Nephron (organoid): Measurements from ENCODE around the gene ARSJ.

Experiments
- H3K27ac Mint-ChIP-seq, 3 experiments: 2 replicates each; pipeline ENCODE4 v1.8.0; 2020; ENCODE audit warnings: mixed read lengths in 3 of 3, mild to moderate bottlenecking in 2 of 3, moderate library complexity in 1 of 3
- H3K27me3 Mint-ChIP-seq: 2 replicates; pipeline ENCODE4 v1.8.0; 2021; ENCODE audit warnings: low read depth, mild to moderate bottlenecking, moderate library complexity, mixed read lengths
- H3K36me3 Mint-ChIP-seq: 2 replicates; pipeline ENCODE4 v1.8.0; 2020; ENCODE audit warnings: low read depth, mixed read lengths
- H3K4me1 Mint-ChIP-seq: 2 replicates; pipeline ENCODE4 v1.8.0; 2020; ENCODE audit warnings: mixed read lengths
- H3K4me3 Mint-ChIP-seq, 3 experiments: 2 replicates each; pipeline ENCODE4 v1.8.0; 2020; ENCODE audit warnings: mild to moderate bottlenecking in 3 of 3, mixed read lengths in 3 of 3, moderate library complexity in 2 of 3
- H3K9me3 Mint-ChIP-seq: 2 replicates; pipeline ENCODE4 v1.8.0; 2020; ENCODE audit warnings: mixed read lengths
- CTCF ChIP-seq, 3 experiments: fragments of 200-600 bp; sonication (generic); IDR thresholded peaks; one replicate each; pipeline ENCODE4 v1.5.0; 2021; ENCODE audit warnings: antibody characterized with exemption in 3 of 3; ENCODE audit not compliant: unreplicated experiment in 3 of 3

Gene ARSJ

GRCh38 chr4:113881256-113881655, 98.2 kb downstream of the ARSJ start:
- no peaks in the 10 kb centered on the region for H3K27me3 Mint-ChIP-seq
- H3K9me3 Mint-ChIP-seq = no peaks in the 10 kb centered on the region
- peaks cover 3% of the 10 kb centered on the region for H3K36me3 Mint-ChIP-seq
- H3K4me3 Mint-ChIP-seq = no peak overlapping the region
- H3K4me1 Mint-ChIP-seq = peaks cover 8% of the 10 kb centered on the region
- no peak overlapping the region for H3K27ac Mint-ChIP-seq
- no peak for TF ChIP-seq CTCF (IDR thresholded peaks at IDR 0.05; ENCODE audit: unreplicated experiment in 3 of 3)

- TF ChIP-seq CTCF (IDR thresholded peaks at IDR 0.05; ENCODE audit: unreplicated experiment in 3 of 3) = no peak
- peaks cover 8% of the 10 kb centered on the region for H3K4me1 Mint-ChIP-seq
- no peaks in the 10 kb centered on the region for H3K27me3 Mint-ChIP-seq
- H3K4me3 Mint-ChIP-seq = no peak overlapping the region
- H3K27ac Mint-ChIP-seq = no peak overlapping the region
- no peaks in the 10 kb centered on the region for H3K9me3 Mint-ChIP-seq
- H3K36me3 Mint-ChIP-seq = no peaks in the 10 kb centered on the region
Measured at GRCh38 chr4:113880240-113881028, 99.0 kb downstream of the ARSJ start.

- peak; percentile 31 to 43 (median 33) for TF ChIP-seq CTCF (IDR thresholded peaks at IDR 0.05; ENCODE audit: unreplicated experiment in 3 of 3)
- Mint-ChIP-seq H3K36me3 (no peaks in the 10 kb centered on the region), H3K27me3 (no peaks in the 10 kb centered on the region), H3K9me3 (no peaks in the 10 kb centered on the region), H3K4me1 (peaks cover 8% of the 10 kb centered on the region), H3K27ac (peak overlapping the region in 2 of 3 experiments; percentile 29 to 37), H3K4me3 (no peak overlapping the region)
Measured at GRCh38 chr4:113878668-113879067, 100.8 kb downstream of the ARSJ start.

- TF ChIP-seq CTCF (IDR thresholded peaks at IDR 0.05; ENCODE audit: unreplicated experiment in 3 of 3) = no peak
- Mint-ChIP-seq H3K4me3 (no peak overlapping the region), H3K36me3 (no peaks in the 10 kb centered on the region), H3K9me3 (no peaks in the 10 kb centered on the region), H3K27ac (no peak overlapping the region), H3K27me3 (no peaks in the 10 kb centered on the region), H3K4me1 (peaks cover 8% of the 10 kb centered on the region)
Measured at GRCh38 chr4:113874480-113874879, 105.0 kb downstream of the ARSJ start.

- Mint-ChIP-seq H3K9me3 (no peaks in the 10 kb centered on the region), H3K36me3 (no peaks in the 10 kb centered on the region), H3K4me1 (no peaks in the 10 kb centered on the region), H3K27ac (no peak overlapping the region), H3K4me3 (no peak overlapping the region), H3K27me3 (no peaks in the 10 kb centered on the region)
- TF ChIP-seq CTCF (IDR thresholded peaks at IDR 0.05; ENCODE audit: unreplicated experiment in 3 of 3) = no peak
Measured at GRCh38 chr4:113873508-113873907, 105.9 kb downstream of the ARSJ start.
